Suprapubic skin (tissue), 4 donors: ENCODE data around the gene TPSD1. TPM values are rescaled to one million over a fixed set of nuclear protein-coding genes. Genes with fewer than 3 reads are reported as not detected.
"Not testable (repeated sequence)": the region's sequence is repeated elsewhere in the genome, so short reads cannot be mapped to it uniquely, and the experiment has no call there.

Source experiments
- DNase-seq, 2 donors: peaks; one replicate each; pipeline ENCODE4 v3.0.0-alpha.2; 2019; ENCODE audit warnings: low spot score in 2 of 2
- H3K27ac ChIP-seq: fragments of 200-600 bp; sonication (generic); one replicate; pipeline ENCODE4 v1.5.1; 2019
- H3K27me3 ChIP-seq: fragments of 200-600 bp; sonication (generic); one replicate; pipeline ENCODE4 v1.5.1; 2019
- H3K36me3 ChIP-seq: fragments of 200-600 bp; sonication (generic); one replicate; pipeline ENCODE4 v1.5.1; 2019
- H3K4me1 ChIP-seq: fragments of 200-600 bp; sonication (generic); one replicate; pipeline ENCODE4 v1.5.1; 2019
- H3K4me3 ChIP-seq: fragments of 200-600 bp; sonication (generic); one replicate; pipeline ENCODE4 v1.5.1; 2019; ENCODE audit warnings: mild to moderate bottlenecking
- H3K9me3 ChIP-seq: fragments of 200-600 bp; sonication (generic); one replicate; pipeline ENCODE4 v1.5.1; 2019
- CTCF ChIP-seq, 2 donors: fragments of 200-600 bp in 1 of 2; fragments of 450-650 bp in 1 of 2; sonication (generic) in 1 of 2; IDR thresholded peaks; one replicate each; pipeline ENCODE4 v1.5.1; 2016 to 2019; ENCODE audit warnings: antibody characterized with exemption in 2 of 2, mild to moderate bottlenecking in 1 of 2, moderate library complexity in 1 of 2
- EP300 ChIP-seq: sonication (generic); formaldehyde crosslinking; IDR thresholded peaks from one replicate; pipeline ENCODE4 v1.6.1; 2017; ENCODE audit warnings: antibody characterized with exemption
- POLR2A ChIP-seq, 2 donors: fragments of 450-650 bp; IDR thresholded peaks; one replicate each; pipeline ENCODE4 v1.6.1; 2017; ENCODE audit warnings: antibody characterized with exemption in 2 of 2, mild to moderate bottlenecking in 2 of 2, moderate library complexity in 2 of 2
- POLR2AphosphoS5 ChIP-seq, 3 donors: sonication (generic); formaldehyde crosslinking; IDR thresholded peaks; one replicate each; pipeline ENCODE4 v1.6.1; 2017; ENCODE audit warnings: antibody characterized with exemption in 3 of 3
- WGBS: methylation state at CpG from one replicate; pipeline ENCODE4 v1.1.5; 2018; 5-methylcytosine and 5-hydroxymethylcytosine counted together
- total RNA-seq, 4 donors: library from RNA; depleted of rRNA; stranded (reverse); fragments of >200 nt; gene quantifications; one replicate each; pipeline ENCODE4 v1.1.0, GENCODE V29; 2016

Gene TPSD1
- 10 to 100 TPM in 1 of 4 donors, under 1 TPM in 2, not detected in 1; 0.38 to 11.6 (median 0.83) TPM for total RNA-seq

- peak in 1 of 2 donors; percentile 56 for DNase-seq
- H3K27ac ChIP-seq, H3K4me3 ChIP-seq, H3K9me3 ChIP-seq, H3K4me1 ChIP-seq, H3K36me3 ChIP-seq: not testable (repeated sequence)
- no CpG with 5 or more reads among the region's 26 CpGs for WGBS
- peaks cover 51% of the 10 kb centered on the region for H3K27me3 ChIP-seq
Measured at GRCh38 chr16:1255276-1256122, at the start of gene TPSD1. TSS of gene TPSD1 (plus strand) at chr16:1256069. CDS start at chr16:1256281, 212 bp downstream.

GRCh38 chr16:1206326-1206725 is 49.5 kb upstream of the TPSD1 start:
- Histone ChIP-seq H3K4me3 (no peak overlapping the region), H3K9me3 (no peaks in the 10 kb centered on the region), H3K4me1 (no peaks in the 10 kb centered on the region), H3K36me3 (peaks cover 4% of the 10 kb centered on the region), H3K27me3 (peaks cover 33% of the 10 kb centered on the region), H3K27ac (no peak overlapping the region)
- TF ChIP-seq POLR2A (IDR thresholded peaks at IDR 0.05) (no peak), EP300 (no peak), CTCF (IDR thresholded peaks at IDR 0.05) (no peak), POLR2AphosphoS5 (IDR thresholded peaks at IDR 0.05) (no peak)
- WGBS, result 75% methylated on average over 5 of the region's 9 CpGs
- no peak for DNase-seq

GRCh38 chr16:1206786-1207185 is 49.1 kb upstream of the TPSD1 start:
- WGBS, result 57% methylated on average over 9 of the region's 16 CpGs
- Histone ChIP-seq H3K27me3 (peaks cover 33% of the 10 kb centered on the region), H3K4me3 (no peak overlapping the region)

GRCh38 chr16:1208239-1208830 is 47.5 kb upstream of the TPSD1 start:
- no peaks in the 10 kb centered on the region for H3K4me1 ChIP-seq
- no peak for TF ChIP-seq POLR2AphosphoS5 (IDR thresholded peaks at IDR 0.05)
- TF ChIP-seq EP300, result no peak
- TF ChIP-seq CTCF (IDR thresholded peaks at IDR 0.05), result no peak
- TF ChIP-seq POLR2A (IDR thresholded peaks at IDR 0.05), result no peak
- peaks cover 33% of the 10 kb centered on the region for H3K27me3 ChIP-seq
- no peaks in the 10 kb centered on the region for H3K9me3 ChIP-seq
- H3K4me3 ChIP-seq, result no peak overlapping the region
- DNase-seq, result no peak
- peaks cover 10% of the 10 kb centered on the region for H3K36me3 ChIP-seq
- WGBS, result 79% methylated on average over 16 of the region's 22 CpGs
- H3K27ac ChIP-seq, result no peak overlapping the region

More at GRCh38 chr16:1206786-1207185, 49.1 kb upstream of the TPSD1 start:
- H3K36me3 ChIP-seq, result peaks cover 9% of the 10 kb centered on the region
- TF ChIP-seq EP300, result no peak
- no peak for TF ChIP-seq POLR2AphosphoS5 (IDR thresholded peaks at IDR 0.05)
- no peaks in the 10 kb centered on the region for H3K4me1 ChIP-seq
- no peak overlapping the region for H3K27ac ChIP-seq
- no peak for DNase-seq
- H3K9me3 ChIP-seq, result no peaks in the 10 kb centered on the region

GRCh38 chr16:1209081-1209480 is 46.8 kb upstream of the TPSD1 start:
- DNase-seq, result no peak
- no peak overlapping the region for H3K4me3 ChIP-seq
- TF ChIP-seq POLR2AphosphoS5 (IDR thresholded peaks at IDR 0.05) (no peak), POLR2A (IDR thresholded peaks at IDR 0.05) (no peak), CTCF (IDR thresholded peaks at IDR 0.05) (no peak), EP300 (no peak)
- WGBS, result 97% methylated on average over 29 of the region's 43 CpGs
- H3K9me3 ChIP-seq, result no peaks in the 10 kb centered on the region
- H3K4me1 ChIP-seq, result no peaks in the 10 kb centered on the region
- H3K36me3 ChIP-seq, result peaks cover 10% of the 10 kb centered on the region
- H3K27ac ChIP-seq, result no peak overlapping the region
- peaks cover 33% of the 10 kb centered on the region for H3K27me3 ChIP-seq

GRCh38 chr16:1210461-1210860 is 45.4 kb upstream of the TPSD1 start:
- Histone ChIP-seq H3K27ac (no peak overlapping the region), H3K27me3 (peaks cover 33% of the 10 kb centered on the region), H3K4me3 (no peak overlapping the region), H3K9me3 (no peaks in the 10 kb centered on the region), H3K36me3 (peaks cover 10% of the 10 kb centered on the region), H3K4me1 (no peaks in the 10 kb centered on the region)
- TF ChIP-seq CTCF (IDR thresholded peaks at IDR 0.05) (no peak), POLR2AphosphoS5 (IDR thresholded peaks at IDR 0.05) (no peak), EP300 (no peak), POLR2A (IDR thresholded peaks at IDR 0.05) (no peak)
- DNase-seq, result no peak
- WGBS, result 93% methylated on average over 15 of the region's 23 CpGs
